Osteoblast (primary cell): ENCODE measurements around the gene FAM25G. TPM values are rescaled to one million over a fixed set of nuclear protein-coding genes. Genes with fewer than 3 reads are reported as not detected.
"Not testable (repeated sequence)": the region's sequence is repeated elsewhere in the genome, so short reads cannot be mapped to it uniquely, and the experiment has no call there.

Experiments
- DNase-seq: peaks from one replicate; pipeline ENCODE4 v3.0.0; 2011; ENCODE audit warnings: low spot score, mixed read lengths; ENCODE audit not compliant: insufficient read length; ENCODE audit errors: missing footprints
- H2AFZ ChIP-seq: 2 replicates; pipeline ENCODE4 v1.6.0; 2011; ENCODE audit warnings: mild to moderate bottlenecking, low read length
- H3K27ac ChIP-seq: 2 replicates; pipeline ENCODE4 v1.5.1; 2011; ENCODE audit warnings: mild to moderate bottlenecking, low read depth, low read length, moderate library complexity
- H3K27me3 ChIP-seq: 2 replicates; pipeline ENCODE4 v1.6.0; 2012; ENCODE audit warnings: mild to moderate bottlenecking, control low read depth, inconsistent platforms, low read length, moderate library complexity; ENCODE audit not compliant: insufficient read depth
- H3K36me3 ChIP-seq: 2 replicates; pipeline ENCODE4 v1.5.1; 2011; ENCODE audit warnings: mild to moderate bottlenecking, low read length, control low read depth, moderate library complexity; ENCODE audit not compliant: insufficient read depth
- H3K4me1 ChIP-seq: 2 replicates; pipeline ENCODE4 v1.5.1; 2011; ENCODE audit warnings: mild to moderate bottlenecking, low read length, control low read depth, moderate library complexity; ENCODE audit not compliant: insufficient read depth
- H3K4me2 ChIP-seq: 2 replicates; pipeline ENCODE4 v1.6.0; 2011; ENCODE audit warnings: mild to moderate bottlenecking, low read length; ENCODE audit not compliant: insufficient read depth
- H3K4me3 ChIP-seq: fragments of 200-600 bp; sonication (generic); 3 replicates; pipeline ENCODE4 v1.5.1; 2012; ENCODE audit warnings: mild to moderate bottlenecking, low read length, inconsistent platforms; ENCODE audit not compliant: insufficient read depth
- H3K79me2 ChIP-seq: 2 replicates; pipeline ENCODE4 v1.6.0; 2012; ENCODE audit warnings: mild to moderate bottlenecking, low read length, control low read depth, inconsistent platforms; ENCODE audit not compliant: insufficient read depth
- H3K9me3 ChIP-seq: 2 replicates; pipeline ENCODE4 v1.5.1; 2011; ENCODE audit warnings: low read depth, low read length, control low read depth
- H4K20me1 ChIP-seq: 2 replicates; pipeline ENCODE4 v1.6.0; 2012; ENCODE audit warnings: mild to moderate bottlenecking, low read length, control low read depth; ENCODE audit not compliant: insufficient read depth
- total RNA-seq: library from RNA; depleted of rRNA; stranded (reverse); fragments of >200 nt; gene quantifications from 2 replicates; pipeline ENCODE4 v1.2.3, GENCODE V29; 2012

Gene FAM25G
- not detected in 2 replicates for total RNA-seq

DNA sequence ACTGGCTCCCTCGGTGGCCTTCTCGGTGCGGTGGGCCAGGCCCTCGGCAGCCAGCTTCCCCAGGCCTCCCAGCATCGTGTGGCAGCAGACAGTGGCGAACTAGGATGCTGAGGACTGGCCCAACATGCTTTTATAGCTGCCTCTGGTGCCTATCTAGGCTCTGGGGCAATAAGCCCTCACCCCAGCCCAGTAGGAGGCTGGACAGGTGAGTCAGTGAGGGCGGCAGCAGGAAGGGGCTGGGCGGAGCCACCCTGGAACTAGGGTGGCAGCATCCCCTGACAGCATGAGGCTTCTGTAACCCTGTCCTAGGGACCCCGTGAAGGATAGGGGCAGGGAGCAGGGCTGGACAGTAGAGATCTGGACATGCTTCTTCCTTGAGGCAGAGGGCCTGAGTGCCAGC is at the start of gene FAM25G:
FAM25G (minus strand) TSS at position 101 of the 400 bp plus-strand sequence; CDS start at position 75, 26 bp downstream.
- H3K36me3 ChIP-seq, H3K4me1 ChIP-seq, H3K27ac ChIP-seq, DNase-seq, H2AFZ ChIP-seq, H3K9me3 ChIP-seq, H3K4me3 ChIP-seq, H3K4me2 ChIP-seq, H3K27me3 ChIP-seq, H4K20me1 ChIP-seq, H3K79me2 ChIP-seq: not testable (repeated sequence)

GRCh38 chr10:47536430-47536829 is 44.9 kb upstream of the FAM25G start:
- H4K20me1 ChIP-seq, H3K27ac ChIP-seq, H3K36me3 ChIP-seq, H3K27me3 ChIP-seq, H3K9me3 ChIP-seq, H2AFZ ChIP-seq, H3K79me2 ChIP-seq, H3K4me3 ChIP-seq, H3K4me2 ChIP-seq, H3K4me1 ChIP-seq, DNase-seq: not testable (repeated sequence)

DNA sequence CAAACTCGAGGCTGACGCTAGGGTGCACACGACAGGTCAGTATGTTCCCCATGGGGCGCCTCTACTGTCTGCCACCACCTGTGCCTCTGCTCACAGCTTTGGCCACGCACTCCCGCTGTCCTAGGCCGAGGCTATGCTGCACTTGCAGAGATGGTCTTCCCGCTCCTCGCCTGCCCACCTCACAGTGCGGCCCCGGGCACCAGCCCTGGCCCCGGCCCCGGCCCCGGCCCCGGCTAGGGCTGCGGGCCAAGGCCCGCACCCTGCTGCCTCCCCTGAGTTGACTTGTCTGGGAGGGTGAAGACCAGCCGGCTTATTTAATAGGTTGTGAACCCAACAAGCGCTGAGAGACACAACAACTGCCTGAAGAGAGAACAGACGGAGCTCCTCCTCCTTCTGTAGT is 32.0 kb upstream of the FAM25G start, which contains the start of gene AGAP9:
AGAP9 (minus strand) TSS at position 164 of the 400 bp plus-strand sequence; CDS start at position 52, 112 bp downstream.
- H3K27me3 ChIP-seq, H3K4me1 ChIP-seq, H3K4me2 ChIP-seq, DNase-seq, H3K9me3 ChIP-seq, H3K36me3 ChIP-seq, H3K4me3 ChIP-seq, H3K27ac ChIP-seq, H4K20me1 ChIP-seq, H3K79me2 ChIP-seq, H2AFZ ChIP-seq: not testable (repeated sequence)

DNA sequence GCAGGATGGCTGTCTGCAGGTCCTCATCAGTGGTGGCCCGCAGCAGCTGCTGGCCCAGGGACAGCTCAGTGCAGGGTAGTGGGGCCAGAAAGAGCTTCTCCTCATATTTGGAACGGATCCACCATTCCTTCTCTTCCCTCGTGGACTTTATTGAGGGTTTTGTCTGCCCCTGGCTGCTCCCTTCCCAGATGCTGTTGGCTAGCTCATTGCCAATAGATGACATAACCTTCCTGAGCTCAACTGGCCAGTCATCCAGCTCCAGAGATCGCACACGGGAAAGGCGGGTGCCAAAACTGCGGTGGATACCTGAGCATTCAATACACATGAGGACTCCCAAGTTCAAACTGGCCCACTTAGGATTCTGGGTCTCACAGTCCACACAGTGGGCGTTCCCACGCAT is 10.8 kb upstream of the FAM25G start:
- not testable (repeated sequence) for H3K4me3 ChIP-seq, H3K4me1 ChIP-seq, H3K79me2 ChIP-seq, H3K36me3 ChIP-seq, H3K9me3 ChIP-seq, H2AFZ ChIP-seq, DNase-seq, H3K27me3 ChIP-seq, H3K27ac ChIP-seq, H4K20me1 ChIP-seq, H3K4me2 ChIP-seq

GRCh38 chr10:47494226-47494625 is 2.7 kb upstream of the FAM25G start:
- H3K4me3 ChIP-seq, H3K4me2 ChIP-seq, H3K27me3 ChIP-seq, H3K4me1 ChIP-seq, DNase-seq, H3K36me3 ChIP-seq, H4K20me1 ChIP-seq, H3K27ac ChIP-seq, H3K9me3 ChIP-seq, H3K79me2 ChIP-seq, H2AFZ ChIP-seq: not testable (repeated sequence)

- H3K27me3 ChIP-seq, H3K27ac ChIP-seq, H3K36me3 ChIP-seq, H3K9me3 ChIP-seq, H3K4me3 ChIP-seq, DNase-seq, H3K79me2 ChIP-seq, H3K4me1 ChIP-seq, H4K20me1 ChIP-seq, H2AFZ ChIP-seq, H3K4me2 ChIP-seq: not testable (repeated sequence)
Observed at GRCh38 chr10:47489630-47490029, 1.9 kb downstream of the FAM25G start.

GRCh38 chr10:47485943-47486342 is 5.6 kb downstream of the FAM25G start:
- H3K27me3 ChIP-seq, H3K9me3 ChIP-seq, H4K20me1 ChIP-seq, H3K79me2 ChIP-seq, H3K4me2 ChIP-seq, H3K27ac ChIP-seq, H3K4me3 ChIP-seq, H3K36me3 ChIP-seq, H3K4me1 ChIP-seq, H2AFZ ChIP-seq, DNase-seq: not testable (repeated sequence)

GRCh38 chr10:47484786-47485185 is 6.7 kb downstream of the FAM25G start:
- H3K4me3 ChIP-seq, H3K79me2 ChIP-seq, H3K27me3 ChIP-seq, H3K4me2 ChIP-seq, H2AFZ ChIP-seq, H3K4me1 ChIP-seq, DNase-seq, H3K36me3 ChIP-seq, H3K9me3 ChIP-seq, H3K27ac ChIP-seq, H4K20me1 ChIP-seq: not testable (repeated sequence)

DNA sequence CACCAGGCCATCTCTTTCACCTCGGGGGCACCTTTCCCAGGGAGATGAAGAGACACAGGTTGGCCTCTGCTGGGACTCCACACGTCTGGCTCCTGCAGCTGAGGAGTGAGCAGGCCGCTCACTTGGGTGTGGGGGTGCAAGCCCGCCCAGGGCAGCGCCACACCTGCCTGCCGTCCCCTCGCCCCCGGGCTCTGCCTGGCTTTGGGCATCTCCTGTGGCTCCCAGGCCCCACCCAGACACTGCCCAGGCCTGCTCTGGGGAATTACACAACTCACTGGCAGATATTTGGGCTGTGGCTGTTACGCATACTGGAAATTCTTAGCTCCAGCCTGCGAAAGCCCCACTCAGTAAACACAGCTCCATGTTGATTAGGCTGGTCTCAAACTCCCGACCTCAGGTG is 7.6 kb downstream of the FAM25G start, which contains the start of gene ANXA8:
ANXA8 (minus strand) TSS at position 193 of the 400 bp plus-strand sequence; CDS start at position 11, 182 bp downstream.
- H2AFZ ChIP-seq, H4K20me1 ChIP-seq, H3K79me2 ChIP-seq, H3K4me3 ChIP-seq, H3K27me3 ChIP-seq, H3K4me1 ChIP-seq, H3K9me3 ChIP-seq, H3K36me3 ChIP-seq, H3K27ac ChIP-seq, H3K4me2 ChIP-seq, DNase-seq: not testable (repeated sequence)
